ENCODE results near the gene ADAM12. TPM values are rescaled to one million over a fixed set of nuclear protein-coding genes. Genes with fewer than 3 reads are reported as not detected.

ADAM12 gene
- total and polyA plus RNA-seq, 2 donors (not counting 3 experiments of a cell fraction or from before 2014, with no cell fraction given) = 0.22 to 0.33 TPM

DNA sequence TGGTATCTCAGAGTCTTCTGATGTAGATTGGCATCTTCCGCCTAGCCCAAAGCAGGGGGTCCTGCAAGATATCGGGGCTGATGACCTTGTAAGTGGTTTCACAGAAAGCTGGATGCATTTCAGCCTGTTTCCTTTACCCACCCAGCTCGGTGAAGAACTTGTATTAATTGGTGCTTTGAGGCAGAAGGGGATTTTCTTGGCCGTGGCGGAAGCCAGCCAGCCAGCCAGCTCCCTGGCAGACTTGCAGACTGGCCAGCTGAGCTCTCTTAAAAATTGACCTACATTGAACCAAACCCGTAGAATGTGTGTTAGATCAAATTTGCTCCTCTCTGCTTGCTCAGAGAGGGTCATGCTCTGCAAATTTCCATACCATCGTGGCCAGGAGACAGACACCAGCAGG lies 218.4 kb downstream of the ADAM12 start:
- no peaks in the 10 kb centered on the region for H3K36me3 ChIP-seq (ENCODE audit: control insufficient read depth in 2 of 2, extremely low read depth in 1 of 2, insufficient read depth in 2 of 2, low read length in 2 of 2)
- H3K4me2 ChIP-seq (ENCODE audit: insufficient read depth, low read length) = no peak overlapping the region
- FAIRE-seq (no peak), DNase-seq (ENCODE audit: low read depth, low spot score) (no peak)
- no peaks in the 10 kb centered on the region for H3K9me3 ChIP-seq (replicated peaks; ENCODE audit: control insufficient read depth, insufficient read depth, low read length)
- intact Hi-C loops (cut with micrococcal nuclease) (no loop called here), dilution Hi-C loops (cut with MboI; ENCODE audit: extremely low pct_ligation_motif_present, low sequenced_read_pairs) (no loop called here)
- no peak overlapping the region for H3K4me3 ChIP-seq (replicated peaks in 1 of 3; ENCODE audit: insufficient read depth in 1 of 3, low read depth in 1 of 3, low read length in 3 of 3)
- H2AFZ ChIP-seq (ENCODE audit: low read depth, low read length) = no peak overlapping the region
- H3K9me1 ChIP-seq (replicated peaks; ENCODE audit: control insufficient read depth, extremely low read depth, insufficient read depth, low read length) = no peaks in the 10 kb centered on the region
- no peaks in the 10 kb centered on the region for H3K4me1 ChIP-seq (ENCODE audit: control insufficient read depth, extremely low read depth, insufficient read depth, low read length)
- ChIA-PET CTCF (no interaction called here), POLR2A (no interaction called here)
- TF ChIP-seq FOS (IDR thresholded peaks at IDR 0.05; ENCODE audit: borderline replicate concordance, insufficient read depth, low read length) = no peak
- no peak for TF ChIP-seq GATA2 (IDR thresholded peaks at IDR 0.05; ENCODE audit: insufficient read depth, insufficient read length, low read depth, low read length)
- TF ChIP-seq EZH2 (IDR thresholded peaks at IDR 0.05; ENCODE audit: borderline replicate concordance, low read depth, low read length, severe bottlenecking) = no peak
- TF ChIP-seq, protein P1, sequence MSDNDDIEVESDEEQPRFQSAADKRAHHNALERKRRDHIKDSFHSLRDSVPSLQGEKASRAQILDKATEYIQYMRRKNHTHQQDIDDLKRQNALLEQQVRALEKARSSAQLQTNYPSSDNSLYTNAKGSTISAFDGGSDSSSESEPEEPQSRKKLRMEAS (IDR thresholded peaks at IDR 0.05; ENCODE audit: insufficient read depth, insufficient read length) = no peak
- TF ChIP-seq MYC (IDR thresholded peaks at IDR 0.05; ENCODE audit: low read depth, low read length) = no peak
- TF ChIP-seq, protein P2, sequence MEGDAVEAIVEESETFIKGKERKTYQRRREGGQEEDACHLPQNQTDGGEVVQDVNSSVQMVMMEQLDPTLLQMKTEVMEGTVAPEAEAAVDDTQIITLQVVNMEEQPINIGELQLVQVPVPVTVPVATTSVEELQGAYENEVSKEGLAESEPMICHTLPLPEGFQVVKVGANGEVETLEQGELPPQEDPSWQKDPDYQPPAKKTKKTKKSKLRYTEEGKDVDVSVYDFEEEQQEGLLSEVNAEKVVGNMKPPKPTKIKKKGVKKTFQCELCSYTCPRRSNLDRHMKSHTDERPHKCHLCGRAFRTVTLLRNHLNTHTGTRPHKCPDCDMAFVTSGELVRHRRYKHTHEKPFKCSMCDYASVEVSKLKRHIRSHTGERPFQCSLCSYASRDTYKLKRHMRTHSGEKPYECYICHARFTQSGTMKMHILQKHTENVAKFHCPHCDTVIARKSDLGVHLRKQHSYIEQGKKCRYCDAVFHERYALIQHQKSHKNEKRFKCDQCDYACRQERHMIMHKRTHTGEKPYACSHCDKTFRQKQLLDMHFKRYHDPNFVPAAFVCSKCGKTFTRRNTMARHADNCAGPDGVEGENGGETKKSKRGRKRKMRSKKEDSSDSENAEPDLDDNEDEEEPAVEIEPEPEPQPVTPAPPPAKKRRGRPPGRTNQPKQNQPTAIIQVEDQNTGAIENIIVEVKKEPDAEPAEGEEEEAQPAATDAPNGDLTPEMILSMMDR (IDR thresholded peaks at IDR 0.05; ENCODE audit: extremely low read depth in 1 of 2, insufficient read depth in 1 of 2, low read depth in 1 of 2, low read length in 2 of 2) = no peak
- TF ChIP-seq POLR2AphosphoS5 (IDR thresholded peaks at IDR 0.05; ENCODE audit: insufficient read depth, low read depth, low read length) = no peak
- no peak for TF ChIP-seq POLR2A (IDR thresholded peaks at IDR 0.05; ENCODE audit: low read depth, low read length)
- no peak for TF ChIP-seq JUN (IDR thresholded peaks at IDR 0.05; ENCODE audit: borderline replicate concordance, insufficient read depth, insufficient read length, low read depth)
- H3K27ac ChIP-seq (ENCODE audit: insufficient read depth, low read depth, low read length) = no peak overlapping the region
- H3K79me2 ChIP-seq (ENCODE audit: control insufficient read depth, insufficient read depth, low read length) = no peaks in the 10 kb centered on the region
- no peaks in the 10 kb centered on the region for H3K27me3 ChIP-seq (ENCODE audit: control insufficient read depth in 2 of 2, insufficient read depth in 2 of 2, low read length in 2 of 2)
- no peaks in the 10 kb centered on the region for H4K20me1 ChIP-seq (replicated peaks; ENCODE audit: control insufficient read depth, extremely low read depth, insufficient read depth, low read length)
- no peak overlapping the region for H3K9ac ChIP-seq (replicated peaks; ENCODE audit: extremely low read depth, insufficient read depth, low read length)
- BruUV-seq (replicated peaks) = no TSS peak
